ENCODE measurements around the gene ANKRD18A.

DNA sequence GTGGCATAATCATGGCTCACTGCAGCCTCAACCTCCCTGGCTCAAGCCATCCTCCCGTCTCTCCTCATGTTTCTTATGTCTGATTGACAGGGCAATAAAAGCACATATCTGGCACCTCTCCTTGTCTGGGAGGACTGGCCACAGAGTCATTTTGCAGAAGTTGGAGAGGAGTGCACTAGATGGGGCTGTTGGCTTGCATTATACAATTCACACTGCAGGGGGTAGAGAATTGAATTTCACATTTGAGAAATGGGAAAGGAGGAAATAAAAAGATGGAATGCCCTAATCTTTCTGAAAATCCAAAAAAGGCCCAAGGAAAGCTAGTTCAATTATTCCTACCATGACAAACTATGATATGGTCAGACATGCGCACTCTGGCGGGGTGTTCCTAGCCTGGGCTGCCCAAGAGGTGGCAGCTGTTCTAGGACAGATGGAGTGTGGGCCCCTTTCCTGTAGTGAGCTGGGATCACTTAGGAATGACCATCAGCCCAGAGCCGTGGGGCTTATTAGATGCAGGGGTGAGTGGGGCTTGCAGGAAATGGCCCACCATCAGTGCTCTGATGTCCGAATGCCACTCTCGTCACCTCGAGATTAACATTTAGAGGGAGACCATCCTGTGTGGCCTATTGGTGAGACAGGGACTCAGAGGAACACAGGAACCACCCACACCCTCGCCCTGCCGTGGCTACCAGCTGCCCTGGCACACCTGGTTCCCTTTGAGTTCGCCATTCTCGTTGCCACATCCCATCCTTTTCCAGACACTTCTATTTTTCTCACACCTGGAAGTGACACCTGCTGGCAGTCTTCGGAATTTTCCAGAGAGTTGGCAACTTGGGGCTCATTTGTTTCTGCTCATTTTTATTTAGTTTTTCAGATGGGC is 21.8 kb upstream of the ANKRD18A start:
- no peak for TF ChIP-seq EZH2phosphoT487 (IDR thresholded peaks at IDR 0.05; ENCODE audit: insufficient read depth, low read depth)
- TF ChIP-seq EZH2 (IDR thresholded peaks at IDR 0.05; ENCODE audit: insufficient read depth, poor library complexity, severe bottlenecking), result no peak
